HFF-Myc (cell line): ENCODE results near the gene CPNE5.
"Not testable (repeated sequence)": the region's sequence is repeated elsewhere in the genome, so short reads cannot be mapped to it uniquely, and the experiment has no call there.

Experiments
- DNase-seq: peaks from one replicate; pipeline ENCODE4 v3.0.0-alpha.2; 2011; ENCODE audit warnings: low read depth; ENCODE audit errors: extremely low read depth
- H3K4me3 ChIP-seq: replicated peaks from 2 replicates; pipeline ENCODE4 v1.5.1; 2011; ENCODE audit warnings: low read depth, mild to moderate bottlenecking, control low read depth, low read length
- TF ChIP-seq, protein P1 (sequence below): IDR thresholded peaks from 2 replicates; pipeline ENCODE4 v1.5.1; 2012; ENCODE audit warnings: mild to moderate bottlenecking, low read depth, low read length, control low read depth; ENCODE audit errors: missing control alignments

Gene CPNE5

GRCh38 chr6:36814249-36814648 is 25.0 kb downstream of the CPNE5 start:
- no peak overlapping the region for H3K4me3 ChIP-seq
- DNase-seq: no peak
- TF ChIP-seq, protein P1, sequence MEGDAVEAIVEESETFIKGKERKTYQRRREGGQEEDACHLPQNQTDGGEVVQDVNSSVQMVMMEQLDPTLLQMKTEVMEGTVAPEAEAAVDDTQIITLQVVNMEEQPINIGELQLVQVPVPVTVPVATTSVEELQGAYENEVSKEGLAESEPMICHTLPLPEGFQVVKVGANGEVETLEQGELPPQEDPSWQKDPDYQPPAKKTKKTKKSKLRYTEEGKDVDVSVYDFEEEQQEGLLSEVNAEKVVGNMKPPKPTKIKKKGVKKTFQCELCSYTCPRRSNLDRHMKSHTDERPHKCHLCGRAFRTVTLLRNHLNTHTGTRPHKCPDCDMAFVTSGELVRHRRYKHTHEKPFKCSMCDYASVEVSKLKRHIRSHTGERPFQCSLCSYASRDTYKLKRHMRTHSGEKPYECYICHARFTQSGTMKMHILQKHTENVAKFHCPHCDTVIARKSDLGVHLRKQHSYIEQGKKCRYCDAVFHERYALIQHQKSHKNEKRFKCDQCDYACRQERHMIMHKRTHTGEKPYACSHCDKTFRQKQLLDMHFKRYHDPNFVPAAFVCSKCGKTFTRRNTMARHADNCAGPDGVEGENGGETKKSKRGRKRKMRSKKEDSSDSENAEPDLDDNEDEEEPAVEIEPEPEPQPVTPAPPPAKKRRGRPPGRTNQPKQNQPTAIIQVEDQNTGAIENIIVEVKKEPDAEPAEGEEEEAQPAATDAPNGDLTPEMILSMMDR: no peak

DNA sequence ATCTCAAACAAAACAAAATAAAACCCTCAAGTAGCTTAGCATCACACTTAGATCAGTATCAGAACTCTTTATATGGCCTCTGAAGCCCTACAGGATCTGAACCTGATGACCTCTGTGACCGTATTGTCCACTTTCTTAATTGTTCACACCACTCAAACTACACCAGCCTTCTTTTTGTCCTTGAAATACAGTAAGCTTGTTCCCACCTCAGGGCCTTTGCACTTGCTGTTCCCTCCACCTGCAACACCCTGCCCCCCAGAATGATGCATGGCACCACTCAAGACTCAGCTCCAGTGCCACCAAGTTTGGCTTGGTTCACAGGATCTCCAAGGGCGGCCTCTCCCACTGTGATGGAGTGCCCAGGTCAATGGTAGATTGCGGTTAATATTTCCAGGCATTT is 25.7 kb downstream of the CPNE5 start:
- no peak for DNase-seq
- no peak overlapping the region for H3K4me3 ChIP-seq
- TF ChIP-seq, protein P1: no peak

DNA sequence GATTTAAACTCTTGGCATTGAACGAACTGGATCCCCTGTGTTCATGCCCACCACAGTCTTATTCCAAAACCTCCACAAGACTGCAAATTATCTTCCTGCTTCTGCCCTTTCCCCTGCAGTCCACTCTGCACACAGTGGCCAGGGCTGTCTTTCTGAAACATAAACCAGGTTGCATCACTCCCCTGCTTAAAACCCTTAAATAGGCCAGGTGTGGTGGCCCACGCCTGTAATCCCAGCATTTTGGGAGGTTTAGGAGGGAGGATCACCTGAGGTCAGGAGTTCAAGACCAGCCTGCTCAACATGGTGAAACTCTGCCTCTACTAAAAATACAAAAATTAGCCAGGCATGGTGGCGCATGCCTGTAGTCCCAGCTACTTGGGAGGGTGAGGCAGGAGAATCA is 26.2 kb downstream of the CPNE5 start:
- DNase-seq: not testable (repeated sequence)

DNA sequence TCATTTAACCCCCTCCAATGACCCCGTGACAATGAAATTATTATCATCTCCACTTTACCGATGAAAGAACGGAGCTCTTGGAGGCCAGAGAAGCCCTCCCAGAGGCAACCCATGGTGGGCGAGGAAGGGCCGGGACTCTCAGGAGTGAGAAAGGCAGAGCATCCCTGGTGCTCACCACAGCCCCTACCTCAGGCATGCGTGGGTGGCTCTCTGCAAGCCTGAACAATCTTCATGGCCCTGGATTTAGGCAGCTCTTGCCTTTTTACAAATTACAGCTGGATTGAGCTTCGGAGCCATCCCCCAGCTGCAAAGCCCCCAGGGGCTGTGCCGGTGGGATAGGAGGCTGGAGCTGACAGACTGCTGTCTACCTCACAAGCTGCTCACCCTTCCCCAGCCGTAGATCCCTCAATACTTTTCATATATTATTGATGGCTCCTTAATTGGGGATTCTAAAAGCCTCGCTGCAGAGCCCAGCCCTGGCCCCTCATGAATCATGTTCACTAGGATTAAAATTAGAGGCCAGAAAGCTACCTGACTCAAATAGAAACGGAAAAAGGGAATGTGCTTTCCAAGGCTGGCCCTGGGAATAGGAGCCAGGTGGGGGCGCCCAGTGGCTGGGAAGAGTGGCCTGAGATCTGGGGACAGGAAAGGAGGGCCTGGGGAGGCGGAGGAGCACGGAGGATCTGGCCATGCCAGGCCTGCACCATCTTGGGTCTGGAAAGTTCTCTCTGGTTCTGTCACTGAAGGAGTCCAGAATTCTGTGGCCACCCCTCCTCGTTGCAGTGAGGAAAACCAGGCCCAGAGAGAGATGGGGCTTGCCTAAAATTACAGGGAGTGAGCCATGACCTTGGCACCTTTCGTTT is 29.1 kb downstream of the CPNE5 start:
- no peak for DNase-seq
- TF ChIP-seq, protein P1: no peak
- H3K4me3 ChIP-seq: no peak overlapping the region

More for the DNA sequence above, 26.2 kb downstream of the CPNE5 start:
- not testable (repeated sequence) for H3K4me3 ChIP-seq

GRCh38 chr6:36809156-36809555 is 30.1 kb downstream of the CPNE5 start:
- no peak for DNase-seq
- TF ChIP-seq, protein P1: no peak
- no peak overlapping the region for H3K4me3 ChIP-seq

GRCh38 chr6:36808634-36809033 is 30.6 kb downstream of the CPNE5 start:
- no peak overlapping the region for H3K4me3 ChIP-seq
- no peak for DNase-seq
- TF ChIP-seq, protein P1: no peak

DNA sequence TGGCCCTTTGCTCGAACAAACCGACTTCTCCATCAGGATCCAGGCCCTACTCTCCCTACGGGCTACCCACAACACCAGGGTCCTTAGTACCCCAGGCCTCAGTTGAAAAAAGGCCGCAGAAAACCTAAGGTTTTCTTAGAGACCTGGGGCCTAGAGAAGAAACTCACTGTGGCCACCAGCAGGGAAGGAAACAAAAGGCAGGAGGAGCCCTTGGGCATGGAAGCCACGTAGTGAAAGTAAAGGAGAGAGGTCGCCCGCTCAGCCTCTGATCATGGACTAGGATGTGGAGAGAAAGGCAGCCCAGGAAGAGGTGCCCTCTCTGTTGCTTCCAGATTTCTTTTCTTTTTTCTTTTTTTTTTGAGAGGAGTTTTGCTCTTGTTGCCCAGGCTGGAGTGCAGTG is 31.5 kb downstream of the CPNE5 start:
- no peak overlapping the region for H3K4me3 ChIP-seq
- TF ChIP-seq, protein P1: no peak

More for the DNA sequence above, 31.5 kb downstream of the CPNE5 start:
- no peak for DNase-seq
